PC-3 (cell line): ENCODE results near the gene IGFLR1.

ENCODE experiments used
- CTCF ChIP-seq: fragments of 300-600 bp; sonication (generic); conservative IDR thresholded peaks from 2 replicates; pipeline ENCODE4 v1.5.1; 2017; ENCODE audit warnings: antibody characterized with exemption, low read depth, mild to moderate bottlenecking, low read length
- EZH2 ChIP-seq: fragments of 300-600 bp; sonication (generic); IDR thresholded peaks from one replicate; pipeline ENCODE4 v1.6.1; 2017; ENCODE audit warnings: antibody characterized with exemption, mild to moderate bottlenecking, low read length; ENCODE audit not compliant: unreplicated experiment

GRCh38 chr19:35727053-35727955 lies 14.9 kb downstream of the IGFLR1 start:
- TF ChIP-seq CTCF: no peak
- TF ChIP-seq EZH2: no peak
